Ectodermal cell (in vitro differentiated cells): ENCODE data around the gene NDUFA12.

Source experiments
- H3K27ac ChIP-seq: 2 replicates; pipeline ENCODE4 v1.7.0; 2013; ENCODE audit warnings: mild to moderate bottlenecking, low read depth, low read length; ENCODE audit not compliant: insufficient read depth, poor library complexity, severe bottlenecking
- H3K27me3 ChIP-seq: 2 replicates; pipeline ENCODE4 v1.7.0; 2013; ENCODE audit warnings: mild to moderate bottlenecking, low read length; ENCODE audit not compliant: insufficient read depth, control insufficient read depth, poor library complexity, severe bottlenecking
- H3K36me3 ChIP-seq: one replicate; pipeline ENCODE4 v1.7.0; 2013; ENCODE audit warnings: low read length; ENCODE audit not compliant: control insufficient read depth, insufficient read depth
- H3K4me1 ChIP-seq: one replicate; pipeline ENCODE4 v1.7.0; 2013; ENCODE audit warnings: low read length; ENCODE audit not compliant: control insufficient read depth, insufficient read depth
- H3K4me3 ChIP-seq: 2 replicates; pipeline ENCODE4 v1.7.0; 2013; ENCODE audit warnings: low read depth, low read length, control low read depth; ENCODE audit not compliant: insufficient read depth
- H3K9me3 ChIP-seq: 2 replicates; pipeline ENCODE4 v1.7.0; 2013; ENCODE audit warnings: mild to moderate bottlenecking, low read length, moderate library complexity; ENCODE audit not compliant: control insufficient read depth
- WGBS, 2 experiments: methylation state at CpG; one replicate each; pipeline ENCODE4 v1.1.7; 2013; ENCODE audit warnings: missing lambda C conversion rate in 2 of 2; 5-methylcytosine and 5-hydroxymethylcytosine counted together

The NDUFA12 gene

GRCh38 chr12:94951071-94951934 is 52.2 kb downstream of the NDUFA12 start:
- 80 to 85% methylated on average over 5 to 7 of the region's 7 CpGs for WGBS, 2 experiments
- Histone ChIP-seq H3K36me3 (no peaks in the 10 kb centered on the region), H3K27me3 (no peaks in the 10 kb centered on the region), H3K4me3 (no peak overlapping the region), H3K4me1 (peaks cover 8% of the 10 kb centered on the region), H3K27ac (no peak overlapping the region), H3K9me3 (no peaks in the 10 kb centered on the region)

- WGBS, 2 experiments, result 89 to 93% methylated on average over 6 of the region's 6 CpGs
- no peaks in the 10 kb centered on the region for H3K27me3 ChIP-seq
- H3K27ac ChIP-seq, result no peak overlapping the region
- no peak overlapping the region for H3K4me3 ChIP-seq
- H3K9me3 ChIP-seq, result no peaks in the 10 kb centered on the region
- H3K4me1 ChIP-seq, result peaks cover 8% of the 10 kb centered on the region
- H3K36me3 ChIP-seq, result no peaks in the 10 kb centered on the region
Observed at GRCh38 chr12:94948232-94948810, 55.2 kb downstream of the NDUFA12 start.

GRCh38 chr12:94942663-94943062 is 60.8 kb downstream of the NDUFA12 start:
- H3K27ac ChIP-seq, result no peak overlapping the region
- 93 to 97% methylated on average over 3 of the region's 3 CpGs for WGBS, 2 experiments
- H3K4me1 ChIP-seq, result peaks cover 8% of the 10 kb centered on the region
- H3K27me3 ChIP-seq, result no peaks in the 10 kb centered on the region
- no peaks in the 10 kb centered on the region for H3K9me3 ChIP-seq
- H3K36me3 ChIP-seq, result no peaks in the 10 kb centered on the region
- H3K4me3 ChIP-seq, result no peak overlapping the region

GRCh38 chr12:94941440-94941862 is 62.0 kb downstream of the NDUFA12 start:
- WGBS, 2 experiments, result 56 to 66% methylated on average over 7 of the region's 7 CpGs
- H3K27ac ChIP-seq, result no peak overlapping the region
- H3K27me3 ChIP-seq, result no peaks in the 10 kb centered on the region
- H3K4me1 ChIP-seq, result peaks cover 8% of the 10 kb centered on the region
- H3K4me3 ChIP-seq, result no peak overlapping the region
- no peaks in the 10 kb centered on the region for H3K9me3 ChIP-seq
- no peaks in the 10 kb centered on the region for H3K36me3 ChIP-seq

GRCh38 chr12:94940771-94941170 is 62.7 kb downstream of the NDUFA12 start:
- no peak overlapping the region for H3K27ac ChIP-seq
- H3K4me1 ChIP-seq, result peaks cover 8% of the 10 kb centered on the region
- 93 to 94% methylated on average over 9 of the region's 9 CpGs for WGBS, 2 experiments
- no peaks in the 10 kb centered on the region for H3K27me3 ChIP-seq
- no peaks in the 10 kb centered on the region for H3K36me3 ChIP-seq
- no peak overlapping the region for H3K4me3 ChIP-seq
- H3K9me3 ChIP-seq, result no peaks in the 10 kb centered on the region

GRCh38 chr12:94938583-94938982 is 64.9 kb downstream of the NDUFA12 start:
- Histone ChIP-seq H3K4me1 (peaks cover 8% of the 10 kb centered on the region), H3K4me3 (no peak overlapping the region), H3K27me3 (no peaks in the 10 kb centered on the region), H3K36me3 (no peaks in the 10 kb centered on the region), H3K27ac (no peak overlapping the region), H3K9me3 (no peaks in the 10 kb centered on the region)
- WGBS, 2 experiments, result 91 to 93% methylated on average over 4 of the region's 4 CpGs

GRCh38 chr12:94930772-94931171 is 72.7 kb downstream of the NDUFA12 start:
- WGBS, 2 experiments, result no CpG with 5 or more reads among the region's 2 CpGs
- no peaks in the 10 kb centered on the region for H3K27me3 ChIP-seq
- no peak overlapping the region for H3K4me3 ChIP-seq
- H3K27ac ChIP-seq, result no peak overlapping the region
- H3K4me1 ChIP-seq, result no peaks in the 10 kb centered on the region
- H3K36me3 ChIP-seq, result no peaks in the 10 kb centered on the region
- H3K9me3 ChIP-seq, result no peaks in the 10 kb centered on the region

GRCh38 chr12:94930216-94930654 is 73.3 kb downstream of the NDUFA12 start:
- 93 to 94% methylated on average over 6 of the region's 6 CpGs for WGBS, 2 experiments
- no peaks in the 10 kb centered on the region for H3K4me1 ChIP-seq

GRCh38 chr12:94929780-94930179 is 73.7 kb downstream of the NDUFA12 start:
- H3K36me3 ChIP-seq, result no peaks in the 10 kb centered on the region
- 90 to 94% methylated on average over 1 of the region's 1 CpG for WGBS, 2 experiments
- H3K4me1 ChIP-seq, result no peaks in the 10 kb centered on the region
- no peak overlapping the region for H3K4me3 ChIP-seq
- H3K9me3 ChIP-seq, result no peaks in the 10 kb centered on the region
- H3K27ac ChIP-seq, result no peak overlapping the region
- H3K27me3 ChIP-seq, result no peaks in the 10 kb centered on the region

More at GRCh38 chr12:94930216-94930654, 73.3 kb downstream of the NDUFA12 start:
- Histone ChIP-seq H3K4me3 (no peak overlapping the region), H3K9me3 (no peaks in the 10 kb centered on the region), H3K27me3 (no peaks in the 10 kb centered on the region), H3K27ac (no peak overlapping the region), H3K36me3 (no peaks in the 10 kb centered on the region)

- Histone ChIP-seq H3K36me3 (no peaks in the 10 kb centered on the region), H3K27me3 (no peaks in the 10 kb centered on the region), H3K9me3 (no peaks in the 10 kb centered on the region), H3K4me1 (peaks cover 8% of the 10 kb centered on the region), H3K27ac (no peak overlapping the region), H3K4me3 (no peak overlapping the region)
- WGBS, 2 experiments, result 90 to 93% methylated on average over 5 of the region's 5 CpGs
Observed at GRCh38 chr12:94925729-94926128, 77.8 kb downstream of the NDUFA12 start.
